Sciatic nerve (tissue), 2 donors: ENCODE results near the gene PGBD1. TPM values are rescaled to one million over a fixed set of nuclear protein-coding genes. Genes with fewer than 3 reads are reported as not detected.

ENCODE experiments used
- ATAC-seq: fragments of 200-7000 bp; cut with Tn5 transposase; one replicate; pipeline ENCODE4 v1.9.1; 2020; ENCODE audit warnings: mild to moderate bottlenecking, moderate library complexity
- DNase-seq: peaks from one replicate; pipeline ENCODE4 v3.0.0-alpha.2; 2020; ENCODE audit warnings: low spot score
- intact Hi-C: fragments of 100-400 bp; cut with DNase I; formaldehyde crosslinking; loops from one replicate; pipeline ENCODE4 v1.14.2; 2022
- total RNA-seq: library from RNA; stranded (reverse); fragmentation: NEBNext Ultra II Directional; extraction: Animal tissue kit (Norgen Biotek cat#: 25700); gene quantifications from one replicate; pipeline ENCODE4 v1.2.1, GENCODE V29; 2021
- donor health status: DM: no; HTN: no; CAD: no.
- donor health status: DM: no; HTN: no; CAD: no.

Gene PGBD1
- total RNA-seq, 1 donor from 2014 or later, result 4.9 TPM

DNA sequence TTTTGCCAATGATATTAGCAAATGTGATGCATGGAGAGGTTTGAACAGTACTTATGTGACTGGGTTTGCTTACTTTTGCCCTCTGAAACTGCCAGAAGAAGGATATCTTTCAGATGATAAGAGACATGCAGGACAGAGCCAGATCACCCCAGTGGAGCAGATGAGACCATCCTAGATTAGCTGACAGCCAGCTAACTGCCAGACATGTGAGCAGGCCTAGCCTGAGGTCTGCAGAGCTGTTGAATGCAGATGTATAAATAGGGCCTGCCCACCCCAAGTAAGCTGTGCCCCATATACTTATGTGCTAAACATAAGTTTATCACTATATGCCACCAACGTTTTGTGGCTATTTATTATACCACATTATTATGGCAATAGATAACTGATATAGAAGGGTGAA is 48.7 kb downstream of the PGBD1 start:
- no peak for ATAC-seq
- intact Hi-C loops, result no loop called here
- DNase-seq, result no peak

DNA sequence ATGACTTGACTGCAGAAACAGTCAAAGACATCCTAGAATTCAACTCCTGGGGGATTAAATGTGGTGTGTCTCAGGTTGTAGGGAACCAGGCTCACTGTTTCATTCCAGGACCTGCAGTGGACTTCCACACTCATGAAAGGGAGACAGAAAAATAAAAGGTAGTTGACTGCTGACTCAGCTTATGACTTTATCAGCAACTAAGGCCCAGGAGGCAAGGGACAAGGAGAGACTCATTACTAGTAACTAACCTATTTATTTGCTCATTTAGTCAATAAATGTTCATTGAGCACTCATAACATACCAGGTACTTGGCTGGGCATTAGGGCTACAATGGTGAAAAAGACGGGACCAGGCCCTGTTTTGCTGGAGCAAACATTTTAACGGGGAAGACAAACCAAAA is 51.7 kb downstream of the PGBD1 start:
- ATAC-seq (no peak), DNase-seq (no peak)
- intact Hi-C loops, result no loop called here

DNA sequence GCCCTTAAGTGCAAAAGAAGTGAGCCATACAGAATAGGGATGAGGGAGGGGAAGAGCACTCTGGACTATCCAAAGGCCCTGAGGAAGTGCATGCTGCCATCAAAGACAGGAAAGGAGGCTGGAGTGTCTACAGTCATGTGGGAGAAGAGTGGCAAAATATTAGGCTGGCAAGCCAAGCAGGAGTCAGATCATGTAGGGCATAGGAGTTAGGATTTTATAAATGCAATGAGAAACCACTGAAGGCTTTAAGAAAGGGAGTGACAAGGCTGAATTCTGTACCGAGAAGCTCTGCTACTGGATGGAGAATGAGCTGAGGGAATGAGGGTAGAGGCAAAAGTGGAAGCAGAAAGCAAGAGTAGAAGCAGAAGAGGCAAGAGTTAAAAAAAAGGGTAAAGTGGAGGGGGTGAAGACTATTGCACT is 52.2 kb downstream of the PGBD1 start:
- no peak for DNase-seq
- intact Hi-C loops, result no loop called here
- no peak for ATAC-seq

DNA sequence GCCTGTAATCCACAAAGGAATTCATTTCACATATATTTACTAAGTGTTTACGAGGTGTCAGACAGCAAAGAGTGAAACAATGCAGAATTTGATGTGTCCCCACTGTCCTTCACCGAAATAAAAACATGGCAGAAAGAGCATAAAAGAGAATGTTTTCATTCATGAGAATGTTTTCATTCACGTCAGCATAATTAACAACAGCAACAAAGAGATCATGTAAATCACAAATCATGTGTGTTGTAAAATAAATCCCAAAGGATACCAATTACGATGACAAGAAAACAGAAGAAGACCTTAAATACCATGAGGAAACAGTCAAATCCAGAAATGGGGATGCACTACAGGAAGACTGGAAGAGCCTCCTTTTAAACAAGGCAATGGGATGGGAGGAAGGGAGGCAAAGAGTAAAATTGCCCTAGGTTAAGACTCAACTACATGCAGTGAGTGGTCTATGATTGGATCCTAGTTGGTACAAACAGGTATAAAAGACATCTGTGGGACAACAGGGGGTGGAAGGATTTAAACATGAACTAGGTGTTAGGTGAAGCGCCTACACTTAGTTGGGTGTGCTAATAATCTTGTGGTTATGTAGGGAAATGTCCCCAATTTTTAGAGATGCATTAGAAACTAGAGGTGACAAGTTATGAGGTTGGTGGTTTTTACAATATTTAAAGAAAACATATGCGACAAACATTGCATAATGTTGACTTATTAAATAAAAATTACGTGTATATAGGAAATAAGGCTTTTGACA is 53.1 kb downstream of the PGBD1 start:
- intact Hi-C loops, result no loop called here
- DNase-seq (no peak), ATAC-seq (no peak)

DNA sequence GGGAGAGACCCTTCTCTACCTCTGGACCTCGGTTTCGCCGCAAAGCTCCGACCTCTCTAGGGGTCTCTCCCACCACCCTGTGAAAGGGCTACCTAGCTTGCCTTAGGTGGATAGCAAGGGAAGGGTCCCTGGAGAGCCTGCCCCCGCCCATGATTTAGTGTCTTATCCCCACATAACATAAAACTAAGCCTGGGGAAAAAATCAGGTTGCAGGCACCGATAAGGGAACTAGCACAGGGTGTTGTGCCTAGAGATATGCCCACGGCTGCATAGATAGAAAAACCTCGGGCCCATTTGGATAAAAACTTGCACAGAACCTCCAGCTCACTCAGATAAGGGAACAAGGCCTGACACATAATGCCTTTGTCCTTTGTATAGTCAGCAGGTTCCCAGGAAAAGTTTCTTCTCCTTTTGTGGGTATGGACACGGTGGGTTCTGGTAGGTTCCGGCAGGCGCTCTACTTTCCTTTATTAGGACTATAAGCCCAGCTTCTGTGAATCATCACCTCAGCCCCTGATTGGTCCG is 53.7 kb downstream of the PGBD1 start:
- ATAC-seq (no peak), DNase-seq (no peak)
- intact Hi-C loops, result no loop called here

DNA sequence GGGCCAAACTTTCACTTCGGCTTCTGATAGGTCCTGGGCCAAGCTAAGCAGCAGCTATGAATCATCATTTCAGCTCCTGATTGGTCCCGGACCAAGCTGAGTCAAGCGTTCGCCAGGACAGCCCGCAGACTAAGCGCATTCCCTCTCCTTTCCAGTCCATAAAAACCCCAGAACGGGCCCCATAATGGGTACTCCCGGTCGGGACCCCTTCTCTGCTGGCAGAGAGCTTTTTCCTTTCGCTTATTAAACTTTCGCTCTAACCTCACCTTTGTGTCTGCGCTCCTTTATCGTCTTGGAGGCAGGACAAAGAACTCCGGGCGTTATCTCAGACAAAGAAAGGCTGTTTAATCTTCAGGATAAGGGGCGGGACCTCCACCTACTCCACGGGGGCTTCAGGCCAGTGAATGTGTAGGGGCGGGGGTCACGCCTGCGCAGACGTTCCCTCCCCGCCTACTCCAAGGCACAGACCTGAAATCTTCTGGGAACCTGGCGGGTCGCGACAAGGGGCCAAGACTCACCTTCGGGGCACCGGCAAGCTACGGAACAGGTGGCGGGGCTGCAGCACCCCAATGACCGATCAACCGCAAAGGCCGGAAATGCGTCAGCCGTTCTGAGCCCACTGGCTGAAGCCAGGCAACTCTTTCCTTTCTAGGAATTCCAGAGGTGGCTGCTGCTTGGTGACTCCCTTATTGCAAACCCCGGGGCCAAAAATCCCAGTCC is 54.4 kb downstream of the PGBD1 start, which contains the start of gene ZSCAN31:
Gene ZSCAN31 (minus strand): TSS at position 585 of the 720 bp plus-strand sequence. CDS start 6,465 bp downstream, outside the sequence.
- peak; percentile 95 for DNase-seq
- peak; percentile 98 for ATAC-seq
- intact Hi-C loops, result no loop called here

DNA sequence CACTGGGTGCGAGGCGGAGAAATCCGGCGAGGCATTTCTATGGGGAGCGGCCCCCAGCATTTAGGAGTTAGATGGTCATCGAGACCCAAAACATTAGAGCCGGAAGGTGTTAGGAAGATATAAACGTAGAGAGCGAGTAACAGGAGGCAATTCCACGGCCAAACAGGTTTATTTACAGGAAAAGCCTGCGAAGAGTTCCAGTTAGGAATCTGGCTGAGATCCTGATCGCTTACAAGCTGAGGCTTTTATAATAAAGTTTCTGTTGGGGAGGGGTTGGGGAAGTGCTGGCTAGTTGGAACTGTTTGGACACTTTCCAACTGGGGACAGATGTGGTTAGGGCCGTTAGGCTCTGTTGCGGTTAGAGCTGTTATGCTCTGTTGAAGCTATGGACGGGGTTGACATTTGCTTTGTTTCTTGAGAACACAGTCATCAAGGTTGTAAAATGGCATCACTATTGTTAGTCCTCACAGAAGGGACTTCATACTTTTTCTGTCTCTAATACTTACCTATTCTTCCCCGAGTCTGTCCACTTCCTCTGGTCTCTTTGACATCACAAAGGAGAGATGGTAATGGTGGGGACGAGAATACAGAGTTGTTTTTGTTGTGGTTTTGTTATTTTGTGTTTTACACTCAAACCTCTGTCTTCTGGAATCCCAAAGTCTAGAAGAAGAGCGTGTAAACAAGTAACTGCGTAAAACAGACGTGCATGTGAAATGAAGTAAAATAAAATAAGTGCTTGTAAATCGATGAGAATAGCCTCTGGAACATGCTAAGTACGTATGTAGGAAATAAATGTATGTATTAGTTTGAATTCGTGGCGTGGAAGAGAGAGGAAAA is 55.1 kb downstream of the PGBD1 start:
- intact Hi-C loops, result no loop called here
- ATAC-seq (peak; percentile 58), DNase-seq (no peak)

DNA sequence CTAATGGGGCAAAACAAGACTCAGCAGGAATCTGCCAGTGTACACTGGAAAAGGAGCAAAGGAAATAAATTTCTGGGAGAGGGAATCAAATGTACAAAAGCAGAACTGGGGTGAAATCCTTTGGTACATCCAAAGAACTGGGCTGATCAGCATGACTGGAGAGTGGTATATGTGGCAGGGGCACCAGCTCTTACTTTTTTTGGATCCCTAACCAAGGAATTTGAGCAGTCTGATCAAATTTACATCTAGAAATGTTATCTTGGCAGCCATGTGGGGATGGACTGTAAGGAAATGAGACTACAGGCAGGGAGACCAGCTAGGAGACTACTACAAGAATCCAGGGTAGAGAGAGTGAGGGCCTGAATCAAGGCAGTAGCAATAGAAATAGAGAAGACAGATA is 55.7 kb downstream of the PGBD1 start:
- intact Hi-C loops, result no loop called here
- ATAC-seq (no peak), DNase-seq (no peak)

DNA sequence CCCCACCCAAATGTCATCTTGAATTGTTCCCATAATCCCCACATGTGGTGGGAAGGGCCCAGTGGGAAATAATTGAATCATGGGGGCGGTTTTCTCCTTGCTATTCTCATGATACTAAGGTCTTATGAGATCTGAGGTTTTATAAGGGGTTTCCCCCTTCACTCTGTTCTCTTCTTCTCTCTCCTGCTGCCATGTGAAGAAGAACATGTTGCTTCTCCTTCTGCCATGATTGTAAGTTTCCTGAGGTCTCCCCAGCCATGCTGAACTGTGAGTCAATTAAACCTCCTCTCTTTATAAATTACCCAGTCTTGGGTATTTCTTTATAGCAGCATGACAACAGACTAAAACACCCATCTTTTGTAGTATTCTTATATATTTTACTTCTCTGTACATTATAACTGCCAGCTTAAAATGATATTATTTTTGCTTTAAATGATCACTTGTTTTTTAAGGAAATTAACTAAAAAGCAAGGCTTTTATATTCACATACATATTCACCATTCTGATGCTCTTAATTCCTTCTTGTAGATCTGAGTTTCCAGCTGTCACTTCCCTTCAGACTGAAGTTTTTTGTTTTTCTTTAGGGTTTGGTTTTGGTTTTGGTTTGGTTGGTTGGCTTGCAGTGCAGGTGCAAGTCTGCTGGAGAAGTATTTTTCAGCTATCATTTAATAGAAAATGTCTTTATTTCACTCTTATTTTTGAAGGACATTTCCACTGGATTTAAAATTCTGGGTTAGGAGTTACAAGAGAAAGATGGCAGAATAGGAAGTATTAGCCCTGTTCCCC is 59.1 kb downstream of the PGBD1 start:
- no peak for DNase-seq
- ATAC-seq, result no peak
- intact Hi-C loops, result no loop called here

DNA sequence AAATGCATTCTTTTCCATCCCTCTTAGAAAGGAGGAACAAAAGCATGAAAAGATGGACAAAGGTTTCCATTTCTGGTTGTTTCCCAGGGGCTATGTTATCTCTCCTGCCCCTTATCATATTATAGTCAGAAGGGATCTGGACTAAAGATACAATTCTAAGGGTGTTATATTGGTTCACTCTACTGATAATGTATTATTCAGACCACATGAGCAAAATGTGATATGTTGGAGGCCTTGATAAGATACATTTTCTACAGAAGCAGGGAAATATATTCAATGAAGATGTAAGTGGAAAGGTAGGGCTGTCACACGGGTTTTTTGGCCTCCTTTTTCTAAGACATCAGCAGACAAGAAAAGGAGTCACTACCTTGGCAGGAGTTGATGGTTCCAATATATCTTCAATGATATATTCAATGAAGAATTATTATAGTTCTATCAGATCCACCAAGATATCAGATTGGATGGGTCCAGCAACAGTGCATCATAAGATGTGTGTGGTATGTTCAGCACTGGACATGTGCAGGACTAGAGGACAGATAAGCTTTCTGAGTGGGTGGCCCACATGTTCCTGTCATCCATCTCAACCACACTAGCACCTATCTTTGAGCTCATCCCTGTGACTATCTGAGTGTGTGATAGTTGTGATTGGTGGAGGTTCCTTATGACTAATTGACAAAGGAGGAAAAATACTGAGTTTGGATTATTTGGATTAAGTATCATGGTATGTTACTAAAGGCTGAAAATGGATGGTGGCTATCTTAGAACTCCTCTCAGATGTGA is 62.7 kb downstream of the PGBD1 start:
- ATAC-seq, result no peak
- DNase-seq, result no peak
- intact Hi-C loops, result no loop called here

DNA sequence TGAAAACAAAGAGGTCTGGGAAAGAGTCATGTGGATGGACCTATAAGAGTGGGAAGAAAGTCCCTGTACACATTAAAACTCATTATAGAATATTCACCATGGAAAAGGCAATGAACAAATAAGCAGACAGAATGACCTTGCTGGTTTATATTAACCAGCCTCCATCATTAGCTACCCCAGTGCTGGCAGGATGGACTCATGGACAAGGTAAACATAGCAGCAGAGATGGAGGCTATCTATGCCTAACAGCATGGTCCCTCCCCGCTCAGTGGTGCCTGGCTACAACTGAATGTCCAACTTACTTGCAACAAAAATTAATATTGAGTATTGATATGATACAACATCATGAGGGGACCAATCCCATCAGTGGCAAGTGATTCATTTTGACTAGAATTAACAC is 63.8 kb downstream of the PGBD1 start:
- no peak for ATAC-seq
- intact Hi-C loops, result no loop called here

DNA sequence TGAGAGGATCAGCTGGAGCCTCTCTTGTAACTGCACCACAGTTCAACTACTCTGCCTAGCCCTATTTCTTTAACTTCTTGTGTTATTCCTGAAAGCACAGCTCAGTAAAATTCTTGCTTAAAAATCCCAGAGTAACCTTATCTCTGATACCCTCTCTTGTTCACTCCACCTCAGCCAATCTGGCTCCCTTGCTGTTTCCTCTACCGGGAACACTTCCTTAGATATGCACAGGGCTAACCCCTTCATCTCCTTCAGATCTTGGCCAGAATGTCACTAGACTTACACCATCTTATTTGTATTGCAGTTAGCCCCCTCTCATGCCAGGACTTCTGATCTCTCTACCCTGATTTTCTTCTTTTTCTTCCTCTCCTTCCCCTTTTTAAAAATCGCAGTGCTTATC is 65.7 kb downstream of the PGBD1 start:
- DNase-seq, result no peak
- no peak for ATAC-seq
- intact Hi-C loops, result no loop called here

More for the DNA sequence above, 63.8 kb downstream of the PGBD1 start:
- no peak for DNase-seq

DNA sequence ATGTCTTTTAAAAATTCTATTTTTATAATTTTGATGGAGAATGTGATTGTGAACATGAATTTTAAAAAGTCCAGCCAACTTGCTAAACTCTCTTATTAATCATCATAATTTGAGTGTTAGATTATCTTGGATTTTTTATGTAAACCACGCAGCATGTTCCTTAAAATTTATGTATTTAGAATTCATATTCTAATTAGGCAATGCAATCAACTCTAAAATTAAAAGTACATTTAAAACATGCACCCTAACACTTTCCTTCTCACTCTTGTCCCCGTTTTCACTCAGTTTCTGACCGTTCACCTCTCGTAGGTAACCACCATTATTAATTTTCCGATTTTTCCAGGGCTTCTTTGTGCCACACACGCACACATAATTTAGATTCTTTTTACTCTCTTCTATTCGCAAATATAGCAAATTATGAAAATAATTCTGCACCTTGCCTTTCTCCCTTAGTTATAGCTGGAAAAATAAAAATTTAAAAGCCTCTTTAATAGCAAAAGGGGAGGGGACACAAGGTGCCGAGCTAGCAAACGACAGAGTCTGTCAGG is 68.0 kb downstream of the PGBD1 start:
- ATAC-seq (no peak), DNase-seq (no peak)
- intact Hi-C loops, result no loop called here

DNA sequence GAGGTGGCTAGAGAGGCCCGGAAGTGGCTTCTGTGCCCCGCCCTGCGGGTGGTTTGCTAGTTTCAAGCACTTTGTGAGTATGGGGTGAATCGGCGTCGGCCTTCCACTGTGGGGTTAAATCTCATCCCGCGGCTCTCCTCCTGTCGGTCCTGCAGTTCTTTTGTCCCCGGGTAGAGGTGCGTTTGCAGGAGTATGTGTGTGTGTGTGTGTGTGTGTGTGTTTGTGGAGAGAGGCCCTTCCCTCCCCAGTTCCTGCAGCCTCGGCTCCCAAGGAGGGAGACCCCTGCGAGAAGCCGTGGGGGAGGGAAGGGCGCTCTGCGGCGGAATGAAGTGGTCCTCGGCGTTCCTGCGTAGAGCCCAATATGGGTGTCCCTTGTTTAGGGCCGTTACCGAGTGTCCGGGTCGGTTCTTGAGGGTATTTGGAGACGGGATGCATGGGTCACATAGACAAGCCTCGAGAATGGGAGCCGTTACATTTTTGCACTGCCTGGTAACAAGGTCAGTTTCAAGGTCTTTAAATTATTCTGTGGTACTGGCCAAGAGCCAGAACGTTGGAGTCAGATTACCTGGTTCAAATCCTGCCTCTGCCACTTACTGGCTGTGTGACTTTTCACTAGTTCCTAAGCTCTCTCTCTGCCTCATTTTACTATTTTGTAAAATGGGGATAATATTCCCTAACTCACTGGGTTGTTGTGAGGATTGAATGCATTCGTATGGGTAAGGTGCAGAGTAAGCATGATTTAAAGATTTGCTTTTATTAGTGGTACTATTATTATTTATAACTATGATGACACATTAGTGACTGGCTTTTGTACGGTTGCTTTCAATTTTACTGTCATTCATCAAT is 68.7 kb downstream of the PGBD1 start, which contains the start of gene ZKSCAN3:
Gene ZKSCAN3 (plus strand): TSS at position 56 of the 846 bp plus-strand sequence. CDS start 9,640 bp downstream, outside the sequence.
- ATAC-seq, result peak; percentile 95
- DNase-seq, result peak; percentile 88
- intact Hi-C loops, result no loop called here

DNA sequence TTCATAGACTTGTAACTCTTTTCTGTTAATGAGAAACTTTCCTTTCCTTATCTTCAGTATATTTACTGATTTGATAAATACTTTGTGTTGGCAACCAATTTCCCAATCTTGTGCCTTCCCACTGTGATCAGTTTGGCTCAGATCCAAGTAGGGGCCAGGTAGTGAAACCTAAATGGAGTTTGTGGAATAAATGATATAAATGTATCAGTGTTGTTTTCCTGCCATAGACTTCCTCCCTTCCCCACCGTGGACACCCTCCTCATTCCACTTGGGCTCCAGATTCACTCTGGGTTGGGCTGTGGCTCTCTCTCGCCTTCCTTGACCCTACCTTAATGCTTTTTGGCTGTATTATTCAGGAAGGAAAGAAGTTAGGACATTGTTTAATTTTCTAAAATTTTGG is 69.7 kb downstream of the PGBD1 start:
- DNase-seq (no peak), ATAC-seq (no peak)
- intact Hi-C loops, result no loop called here

DNA sequence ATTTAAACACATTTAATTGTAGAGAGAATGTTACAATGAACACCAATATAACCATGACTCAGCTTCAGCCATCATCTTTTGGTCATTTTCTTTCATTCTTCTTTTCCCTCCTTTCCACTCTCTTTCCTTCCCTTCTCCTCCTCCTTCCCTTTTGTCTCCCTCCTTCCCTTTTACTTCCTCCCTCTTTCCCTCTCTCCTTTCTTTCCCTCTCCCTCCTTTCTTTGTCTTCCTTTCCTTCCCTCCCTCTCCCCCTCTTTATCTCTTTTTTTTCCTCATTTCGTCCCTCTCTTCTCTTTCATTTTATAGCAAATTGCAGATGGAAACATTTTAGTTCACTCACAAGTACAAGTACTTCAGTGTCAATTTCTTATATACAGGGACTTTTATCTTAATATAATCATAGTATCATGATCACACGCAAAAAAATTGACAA is 70.1 kb downstream of the PGBD1 start:
- DNase-seq, result no peak
- intact Hi-C loops, result no loop called here
- ATAC-seq, result no peak
